GM12801 (cell line): ENCODE measurements around the gene ZNF611.

Experiments
- TF ChIP-seq, protein P1 (sequence below): IDR thresholded peaks from one replicate; pipeline ENCODE4 v1.5.1; 2011; ENCODE audit warnings: control low read depth; ENCODE audit not compliant: insufficient read length; ENCODE audit errors: extremely low read depth

Gene ZNF611

DNA sequence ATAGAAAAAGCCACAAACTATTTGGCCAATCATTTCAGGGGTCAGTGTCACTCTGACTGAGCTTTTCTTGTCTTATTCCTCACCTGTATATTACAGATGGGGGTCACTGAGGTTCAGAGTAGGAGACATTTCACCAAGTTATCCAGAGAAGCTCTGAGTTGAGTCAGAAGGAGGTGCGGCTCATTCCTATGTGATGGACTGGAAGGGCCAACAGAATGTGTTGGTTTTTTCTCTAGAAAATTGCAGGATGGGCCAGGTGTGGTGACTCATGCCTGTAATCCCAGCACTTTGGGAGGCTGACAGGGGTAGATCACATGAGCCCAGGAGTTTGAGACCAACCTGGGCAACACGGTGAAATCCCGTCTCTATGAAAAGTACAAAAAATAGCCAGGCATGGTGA, 72.2 kb downstream of the ZNF611 start:
- TF ChIP-seq, protein P1, sequence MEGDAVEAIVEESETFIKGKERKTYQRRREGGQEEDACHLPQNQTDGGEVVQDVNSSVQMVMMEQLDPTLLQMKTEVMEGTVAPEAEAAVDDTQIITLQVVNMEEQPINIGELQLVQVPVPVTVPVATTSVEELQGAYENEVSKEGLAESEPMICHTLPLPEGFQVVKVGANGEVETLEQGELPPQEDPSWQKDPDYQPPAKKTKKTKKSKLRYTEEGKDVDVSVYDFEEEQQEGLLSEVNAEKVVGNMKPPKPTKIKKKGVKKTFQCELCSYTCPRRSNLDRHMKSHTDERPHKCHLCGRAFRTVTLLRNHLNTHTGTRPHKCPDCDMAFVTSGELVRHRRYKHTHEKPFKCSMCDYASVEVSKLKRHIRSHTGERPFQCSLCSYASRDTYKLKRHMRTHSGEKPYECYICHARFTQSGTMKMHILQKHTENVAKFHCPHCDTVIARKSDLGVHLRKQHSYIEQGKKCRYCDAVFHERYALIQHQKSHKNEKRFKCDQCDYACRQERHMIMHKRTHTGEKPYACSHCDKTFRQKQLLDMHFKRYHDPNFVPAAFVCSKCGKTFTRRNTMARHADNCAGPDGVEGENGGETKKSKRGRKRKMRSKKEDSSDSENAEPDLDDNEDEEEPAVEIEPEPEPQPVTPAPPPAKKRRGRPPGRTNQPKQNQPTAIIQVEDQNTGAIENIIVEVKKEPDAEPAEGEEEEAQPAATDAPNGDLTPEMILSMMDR, result no peak

DNA sequence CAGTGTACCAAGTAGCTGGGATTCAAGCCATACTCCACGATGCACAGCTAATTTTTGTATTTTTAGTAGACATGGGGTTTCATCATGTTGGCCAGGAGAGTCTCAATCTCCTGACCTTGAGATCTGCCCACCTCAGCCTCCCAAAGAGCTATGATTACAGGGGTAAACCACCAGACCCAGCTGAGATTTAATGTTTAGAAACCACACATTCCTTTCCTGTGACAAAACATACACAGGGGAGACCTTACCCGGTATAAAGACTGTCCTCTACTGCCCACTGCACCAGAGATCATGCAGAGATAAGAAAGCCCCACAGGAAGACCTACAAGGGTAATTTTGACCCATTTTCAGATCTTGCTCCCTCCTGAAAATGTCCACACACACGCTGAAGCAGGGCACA, 73.9 kb downstream of the ZNF611 start:
- TF ChIP-seq, protein P1, result no peak

DNA sequence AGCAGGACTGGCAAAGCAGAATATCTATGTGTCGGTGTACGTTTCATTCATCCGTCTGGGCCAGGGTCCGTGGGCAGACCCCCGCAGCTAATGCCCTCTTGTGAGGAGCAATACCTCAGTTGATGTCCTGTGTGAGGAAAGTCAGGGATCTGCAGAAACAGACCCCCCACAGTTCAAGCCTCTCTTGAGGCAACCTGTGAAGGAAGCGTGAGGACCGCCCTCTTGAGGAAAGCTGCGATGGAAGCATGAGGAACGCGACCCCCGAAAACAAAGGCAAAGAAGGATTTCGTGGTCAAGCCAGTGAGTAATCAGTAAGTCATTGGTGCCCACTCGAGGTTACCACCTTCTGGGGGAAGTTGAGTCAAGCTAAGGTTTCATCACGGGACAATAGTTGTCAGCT, 75.8 kb downstream of the ZNF611 start:
- TF ChIP-seq, protein P1, result no peak

DNA sequence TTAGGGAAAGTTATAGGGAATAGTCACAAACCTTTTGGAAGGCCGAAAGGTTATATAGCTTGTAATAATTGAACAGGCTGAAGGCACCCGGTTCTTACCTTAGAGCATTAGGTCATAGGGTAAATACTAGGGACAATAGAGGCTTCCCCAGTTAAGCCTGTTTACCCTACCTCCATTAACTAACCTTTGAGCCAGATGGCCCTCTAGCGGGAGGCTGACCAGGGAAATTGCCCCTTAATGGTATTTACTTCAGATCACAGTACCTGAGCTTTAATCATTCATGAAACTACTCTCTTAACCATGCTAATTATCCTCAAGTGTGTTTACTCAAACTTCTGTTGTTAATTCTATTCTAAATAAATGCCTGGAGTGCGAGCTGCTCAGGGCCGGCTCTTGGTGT, 76.2 kb downstream of the ZNF611 start:
- TF ChIP-seq, protein P1, result no peak

DNA sequence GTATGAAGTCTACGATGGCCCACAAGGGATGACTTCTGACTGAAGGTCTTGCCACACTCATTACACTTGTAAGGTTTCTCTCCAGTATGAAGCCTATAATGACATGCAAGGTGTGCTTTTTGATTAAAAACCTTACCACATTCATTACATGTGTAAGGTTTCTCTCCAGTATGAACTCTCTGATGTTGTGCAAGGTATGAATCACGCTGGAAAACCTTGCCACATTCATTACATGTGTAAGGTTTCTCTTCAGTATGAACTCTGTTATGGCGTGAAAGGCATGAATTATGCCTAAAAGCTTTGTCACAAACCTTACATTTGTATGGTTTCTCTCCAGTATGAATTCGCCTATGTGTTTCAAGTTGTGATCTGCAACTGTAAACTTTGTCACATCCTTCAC, 81.7 kb downstream of the ZNF611 start:
- TF ChIP-seq, protein P1, result no peak
